ENCODE data around the gene KNTC1. TPM values are rescaled to one million over a fixed set of nuclear protein-coding genes. Genes with fewer than 3 reads are reported as not detected.

KNTC1 gene
- total and polyA plus RNA-seq, 2 of the 8 experiments (the other 6 are each of a cell fraction or from before 2014, with no cell fraction given) = 52.7 to 80.2 TPM

- Histone ChIP-seq H4K5ac (ENCODE audit: insufficient read length, low read depth, low read length) (no peak overlapping the region), H2BK20ac (ENCODE audit: low read length) (no peak overlapping the region), H3K56ac (replicated peaks; ENCODE audit: insufficient read length, low read depth, low read length) (no peak overlapping the region), H3K9me3 (ENCODE audit: insufficient read depth in 2 of 2, low read depth in 1 of 2, low read length in 1 of 2) (no peaks in the 10 kb centered on the region), H3K4ac (replicated peaks; ENCODE audit: insufficient read length, low read depth, low read length) (no peak overlapping the region), H3K36me3 (ENCODE audit: control insufficient read depth in 2 of 4, insufficient read depth in 4 of 4, low read length in 3 of 4) (no peaks in the 10 kb centered on the region), H3K4me2 (ENCODE audit: insufficient read depth in 1 of 2, low read depth in 2 of 2, low read length in 2 of 2) (no peak overlapping the region), H2BK5ac (ENCODE audit: low read depth, low read length) (no peak overlapping the region), H2AK5ac (ENCODE audit: low read depth, low read length) (no peak overlapping the region), H3K27ac (ENCODE audit: low read depth, low read length) (no peak overlapping the region), H3K4me3 (ENCODE audit: extremely low read depth in 1 of 4, insufficient read depth in 2 of 4, low read depth in 3 of 4, low read length in 4 of 4) (no peak overlapping the region), H3K14ac (ENCODE audit: insufficient read length) (no peak overlapping the region), H3K18ac (ENCODE audit: extremely low read depth, low read length) (no peak overlapping the region), H3K23me2 (ENCODE audit: low read depth, low read length) (no peaks in the 10 kb centered on the region), H2AFZ (ENCODE audit: low read length) (no peak overlapping the region), H3K27me3 (replicated peaks in 1 of 4; ENCODE audit: control insufficient read depth in 3 of 4, extremely low read depth in 1 of 4, insufficient read depth in 3 of 4, low read length in 3 of 4) (no peaks in the 10 kb centered on the region), H2BK15ac (ENCODE audit: low read length) (no peak overlapping the region), H2BK120ac (replicated peaks; ENCODE audit: low read depth, low read length) (no peak overlapping the region), H3K79me1 (ENCODE audit: low read depth, low read length) (no peaks in the 10 kb centered on the region), H3K23ac (ENCODE audit: insufficient read length) (no peak overlapping the region), H4K20me1 (replicated peaks in 1 of 2; ENCODE audit: control insufficient read depth in 1 of 2, insufficient read depth in 2 of 2, low read length in 2 of 2) (no peaks in the 10 kb centered on the region), H3K79me2 (ENCODE audit: control insufficient read depth in 1 of 2, insufficient read depth in 2 of 2, low read length in 2 of 2) (no peaks in the 10 kb centered on the region), H3K4me1 (replicated peaks in 1 of 4; ENCODE audit: control insufficient read depth in 3 of 4, insufficient read depth in 4 of 4, low read length in 3 of 4) (no peaks in the 10 kb centered on the region), H2BK12ac (ENCODE audit: low read depth, low read length) (0 out of 2 replicates have a peak overlapping the region, but pooled peaks have one; percentile 39), H3K9ac (replicated peaks in 1 of 4; ENCODE audit: extremely low read depth in 1 of 4, low read depth in 3 of 4, low read length in 3 of 4) (no peak overlapping the region), H4K91ac (replicated peaks; ENCODE audit: insufficient read length, low read length) (no peak overlapping the region), H4K8ac (ENCODE audit: extremely low read depth, insufficient read depth, low read length) (peak overlapping the region; percentile 19; the same call in 1 of the 2 replicates)
- DNase-seq (ENCODE audit: low read depth in 1 of 2, low spot score in 2 of 2) (no peak), FAIRE-seq (no peak)
- CTCF ChIA-PET (ENCODE audit: partially characterized antibody) = interaction anchor here (0.6 to 4.8 kb wide), 6 partner anchors 9 to 78 kb away, joined by 3 to 37 read pairs (median 4); no protein-coding TSS in a partner anchor
- TF ChIP-seq SP4 (IDR thresholded peaks at IDR 0.05; ENCODE audit: low read length) (no peak), CHD1 (IDR thresholded peaks at IDR 0.05; ENCODE audit: low read depth, low read length) (no peak), E2F6 (IDR thresholded peaks at IDR 0.05) (no peak), HDAC6 (IDR thresholded peaks at IDR 0.05; ENCODE audit: low read depth, low read length) (no peak), BRCA1 (IDR thresholded peaks at IDR 0.05; ENCODE audit: low read depth, low read length) (no peak), SP2 (IDR thresholded peaks at IDR 0.05; ENCODE audit: low read length) (no peak), CREB1 (IDR thresholded peaks at IDR 0.05) (no peak), CBX8 (IDR thresholded peaks at IDR 0.05; ENCODE audit: borderline replicate concordance, low read depth, low read length) (no peak), TBP (IDR thresholded peaks at IDR 0.05; ENCODE audit: low read depth, low read length) (no peak)
- POLR2A ChIA-PET (ENCODE audit: partially characterized antibody) = no interaction called here
- 92% methylated on average over 16 of the region's 16 CpGs; no CpG with 5 or more reads in 1 of the 2 experiments for WGBS, 2 experiments (ENCODE audit: extremely low coverage in 1 of 2, insufficient coverage in 1 of 2, insufficient read length in 1 of 2, insufficient replicate concordance in 2 of 2, low coverage in 1 of 2, low lambda C conversion rate in 2 of 2, missing lambda C conversion rate in 1 of 2)
Measured at GRCh38 chr12:122661246-122661645, 134.2 kb downstream of the KNTC1 start.
